Fibroblast of the aortic adventitia (primary cell): ENCODE data around the gene UQCRHL. TPM values are rescaled to one million over a fixed set of nuclear protein-coding genes. Genes with fewer than 3 reads are reported as not detected.
"Not testable (repeated sequence)": the region's sequence is repeated elsewhere in the genome, so short reads cannot be mapped to it uniquely, and the experiment has no call there.

Experiments
- DNase-seq: peaks from one replicate; pipeline ENCODE4 v3.0.0-alpha.2; 2010; ENCODE audit warnings: low read depth
- H3K4me3 ChIP-seq: 2 replicates; pipeline ENCODE4 v1.5.1; 2011; ENCODE audit warnings: low read depth, mild to moderate bottlenecking, control low read depth, low read length, moderate library complexity
- CTCF ChIP-seq: IDR thresholded peaks from 2 replicates; pipeline ENCODE4 v1.5.1; 2011; ENCODE audit warnings: mild to moderate bottlenecking, low read length, control low read depth, inconsistent platforms; ENCODE audit not compliant: insufficient read depth
- total RNA-seq: library from RNA; depleted of rRNA; stranded (reverse); fragments of >200 nt; gene quantifications from 2 replicates; pipeline ENCODE4 v1.2.3, GENCODE V29; 2012; ENCODE audit warnings: low replicate concordance

UQCRHL gene
- total RNA-seq, 1 donor, result 1.9 TPM

DNA sequence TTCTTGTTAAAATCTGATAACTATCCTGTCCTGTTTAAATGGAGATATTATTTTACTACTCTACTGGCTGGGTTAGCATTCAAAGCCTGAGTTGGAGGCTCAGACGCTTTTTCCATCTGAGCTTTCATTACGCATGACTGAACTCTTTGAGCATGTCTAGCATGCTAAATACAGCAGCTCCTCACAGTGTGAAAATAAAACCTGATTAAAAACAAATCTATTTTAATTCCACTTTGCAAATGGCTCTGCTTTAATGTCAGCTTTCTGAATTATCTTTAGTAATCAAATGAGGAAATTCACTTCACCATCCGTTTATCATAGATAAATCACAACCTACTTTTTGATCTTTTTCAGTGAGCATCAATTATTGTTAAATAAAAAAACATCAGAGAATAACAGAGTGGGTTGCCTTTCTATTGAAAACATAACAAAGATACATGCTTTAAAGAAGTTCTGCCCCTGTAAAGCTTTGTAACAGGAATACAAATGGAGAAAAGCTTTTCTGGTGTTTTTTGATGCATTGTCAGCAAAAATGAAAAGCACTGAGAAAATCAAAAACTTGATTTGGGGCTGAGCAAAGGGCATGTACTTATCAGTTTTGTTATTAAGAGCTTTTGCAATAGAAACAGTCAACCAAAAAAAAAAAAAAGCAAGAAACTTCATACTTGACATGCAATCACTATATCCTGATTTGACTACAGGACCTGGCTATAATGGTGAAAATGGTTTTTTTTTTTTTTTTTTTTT lies 36.5 kb upstream of the UQCRHL start:
- DNase-seq, result no peak
- no peak for TF ChIP-seq CTCF
- no peak overlapping the region for H3K4me3 ChIP-seq

GRCh38 chr1:15838721-15839120 lies 31.3 kb upstream of the UQCRHL start:
- no peak for TF ChIP-seq CTCF
- no peak overlapping the region for H3K4me3 ChIP-seq
- DNase-seq, result no peak

- no peak overlapping the region for H3K4me3 ChIP-seq
- DNase-seq, result no peak
- TF ChIP-seq CTCF, result no peak
Measured at GRCh38 chr1:15837931-15838330, 30.5 kb upstream of the UQCRHL start.

DNA sequence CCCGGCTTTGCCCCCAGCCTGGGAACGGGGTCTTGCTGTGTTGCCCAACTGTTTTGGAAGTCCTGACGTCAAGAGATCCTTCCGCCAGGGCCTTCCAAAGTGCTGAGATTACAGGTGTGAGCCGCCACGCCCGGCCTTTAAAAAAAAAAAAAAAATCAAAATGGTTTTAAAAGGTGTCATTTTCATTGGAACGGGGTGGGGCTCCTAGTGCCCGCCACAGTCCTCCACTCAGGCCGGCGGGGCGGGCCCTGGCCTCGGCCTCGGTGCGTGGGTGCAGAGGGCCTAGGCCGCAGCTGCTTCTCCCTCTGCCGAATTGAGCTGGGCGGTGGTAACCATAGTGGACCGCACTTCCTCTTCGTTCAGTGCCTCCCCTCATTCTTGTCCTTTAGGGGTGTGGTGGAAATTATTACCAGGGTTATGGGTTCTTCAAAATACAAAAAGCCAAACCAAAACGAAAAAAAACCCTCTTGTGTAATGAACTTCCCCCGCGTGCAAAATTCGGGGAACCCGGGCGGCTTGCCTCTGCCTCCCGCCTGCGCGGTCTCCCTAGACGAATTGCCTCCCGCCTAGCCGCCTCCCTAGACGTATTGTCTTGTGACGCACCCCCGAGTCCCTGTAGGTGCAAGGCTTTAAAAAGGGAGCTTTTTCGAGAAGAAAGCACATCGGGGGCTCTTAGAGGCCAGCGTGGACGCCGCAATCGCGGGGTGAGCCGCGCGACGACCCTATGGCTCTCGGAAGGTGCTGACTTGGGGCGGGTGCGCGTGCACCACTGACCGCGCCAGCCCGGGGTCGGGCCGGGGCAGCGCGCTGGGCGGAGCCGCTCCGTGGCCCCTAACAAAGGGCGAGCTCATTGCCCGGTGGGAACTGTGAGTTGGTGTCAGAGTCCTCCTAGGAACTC lies 29.6 kb upstream of the UQCRHL start:
- TF ChIP-seq CTCF, result no peak
- DNase-seq, result no peak

GRCh38 chr1:15836511-15836771 lies 29.0 kb upstream of the UQCRHL start:
- H3K4me3 ChIP-seq, result peak overlapping the region; percentile 75
- not testable (repeated sequence) for DNase-seq

More for the DNA sequence above, 29.6 kb upstream of the UQCRHL start:
- no peak overlapping the region for H3K4me3 ChIP-seq

GRCh38 chr1:15835741-15836510 lies 28.5 kb upstream of the UQCRHL start:
- no peak for TF ChIP-seq CTCF
- H3K4me3 ChIP-seq, result peak overlapping the region; percentile 86
- DNase-seq, result peak; percentile 99
